MCF 10A (cell line): Measurements from ENCODE around the gene TLCD1. TPM values are rescaled to one million over a fixed set of nuclear protein-coding genes. Genes with fewer than 3 reads are reported as not detected.

ENCODE experiments used
- BruUV-seq: library from RNA; stranded (reverse); fragments of 400-500 nt; replicated peaks from 2 replicates; lab custom pipeline; 2021; lab: Mats Ljungman, UMichigan
- CTCF ChIA-PET: fragments of 300-600 bp; sonication (Branson Sonifier 250); formaldehyde crosslinking; extraction: SDS; loops from one replicate; lab custom pipeline; 2021; ENCODE audit warnings: antibody characterized with exemption, inconsistent platforms; lab: Yijun Ruan, JAX
- POLR2A ChIA-PET: fragments of 300-600, 350-650 bp; sonication (Branson Sonifier 250); formaldehyde crosslinking; extraction: SDS; loops from one replicate; lab custom pipeline; 2020; ENCODE audit warnings: antibody characterized with exemption, inconsistent platforms; lab: Yijun Ruan, JAX
- DNase-seq: peaks from one replicate; pipeline ENCODE4 v3.0.0-alpha.2; 2018; ENCODE audit not compliant: unreplicated experiment
- H3K27ac Mint-ChIP-seq: one replicate; pipeline ENCODE4 v1.8.0; 2022; ENCODE audit warnings: mild to moderate bottlenecking, low read depth, mixed read lengths; ENCODE audit not compliant: unreplicated experiment
- H3K27me3 Mint-ChIP-seq: one replicate; pipeline ENCODE4 v1.8.0; 2022; ENCODE audit warnings: mixed read lengths; ENCODE audit not compliant: insufficient read depth, unreplicated experiment
- H3K36me3 Mint-ChIP-seq: one replicate; pipeline ENCODE4 v1.8.0; 2022; ENCODE audit warnings: mild to moderate bottlenecking, moderate library complexity, mixed read lengths; ENCODE audit not compliant: insufficient read depth, unreplicated experiment
- H3K4me1 Mint-ChIP-seq: one replicate; pipeline ENCODE4 v1.8.0; 2022; ENCODE audit warnings: mixed read lengths; ENCODE audit not compliant: insufficient read depth, unreplicated experiment
- H3K4me3 Mint-ChIP-seq: one replicate; pipeline ENCODE4 v1.8.0; 2022; ENCODE audit warnings: mild to moderate bottlenecking, moderate library complexity, mixed read lengths; ENCODE audit not compliant: unreplicated experiment
- H3K9me3 Mint-ChIP-seq: one replicate; pipeline ENCODE4 v1.8.0; 2022; ENCODE audit warnings: mixed read lengths; ENCODE audit not compliant: unreplicated experiment
- CTCF ChIP-seq: fragments of 200-600 bp; IDR thresholded peaks from one replicate; pipeline ENCODE4 v1.8.0; 2022; ENCODE audit warnings: antibody characterized with exemption, mild to moderate bottlenecking; ENCODE audit not compliant: unreplicated experiment
- intact Hi-C: fragments of 100-400 bp; cut with micrococcal nuclease; formaldehyde crosslinking; loops from 2 replicates; pipeline ENCODE4 v1.14.1; 2022
- total RNA-seq: library from RNA; stranded (reverse); gene quantifications from 2 replicates; pipeline ENCODE4 v1.2.3, GENCODE V29; 2022

The TLCD1 gene
- total RNA-seq, 1 experiment from 2014 or later, result 18.7 TPM

GRCh38 chr17:28747801-28748750 lies 22.0 kb upstream of the TLCD1 start:
- Mint-ChIP-seq H3K4me1 (peaks cover 15% of the 10 kb centered on the region), H3K27ac (peak overlapping the region; percentile 62), H3K27me3 (no peaks in the 10 kb centered on the region), H3K36me3 (peaks cover 83% of the 10 kb centered on the region), H3K9me3 (no peaks in the 10 kb centered on the region), H3K4me3 (no peak overlapping the region)
- TF ChIP-seq CTCF, result no peak
- CTCF ChIA-PET, result interaction anchor here (0.6 to 15.1 kb wide), 5 partner anchors 14 to 150 kb away, joined by 3 to 365 read pairs (median 5); partner anchors contain the start of genes FLOT2, NEK8, RPL23A and TLCD1
- POLR2A ChIA-PET, result interaction anchor here (1.1 to 17.3 kb wide), 5 partner anchors 15 to 202 kb away, joined by 3 to 1135 read pairs (median 7); partner anchors contain the start of genes FLOT2, NEK8, RPL23A and TLCD1
- no peak for DNase-seq
- BruUV-seq, result no TSS peak
- intact Hi-C loops, result no loop called here

- Mint-ChIP-seq H3K36me3 (peaks cover 74% of the 10 kb centered on the region), H3K9me3 (no peaks in the 10 kb centered on the region), H3K27me3 (no peaks in the 10 kb centered on the region), H3K4me1 (peaks cover 19% of the 10 kb centered on the region), H3K27ac (peak overlapping the region; percentile 89), H3K4me3 (peak overlapping the region; percentile 91)
- CTCF ChIA-PET, result interaction anchor here (1.0 to 15.1 kb wide), 5 partner anchors 12 to 151 kb away, joined by 3 to 365 read pairs (median 4); partner anchors contain the start of genes FLOT2, NEK8 and TLCD1
- POLR2A ChIA-PET, result interaction anchor here (1.8 to 17.3 kb wide), 8 partner anchors 16 to 205 kb away, joined by 6 to 1135 read pairs (median 14); partner anchors contain the start of genes DHRS13, NEK8, PHF12 and RPL23A
- no peak for TF ChIP-seq CTCF
- peak; percentile 88 for DNase-seq
- BruUV-seq, result no TSS peak
- intact Hi-C loops, result no loop called here
These were observed 21.1 kb upstream of the TLCD1 start for GRCh38 chr17:28747051-28747691.

- Mint-ChIP-seq H3K27ac (peak overlapping the region; percentile 89), H3K4me3 (peak overlapping the region; percentile 91), H3K36me3 (peaks cover 69% of the 10 kb centered on the region), H3K9me3 (no peaks in the 10 kb centered on the region), H3K27me3 (no peaks in the 10 kb centered on the region), H3K4me1 (peaks cover 19% of the 10 kb centered on the region)
- no peak for TF ChIP-seq CTCF
- BruUV-seq, result no TSS peak
- POLR2A ChIA-PET, result interaction anchor here (1.1 to 17.3 kb wide), 9 partner anchors 17 to 206 kb away, joined by 3 to 1135 read pairs (median 14); partner anchors contain the start of genes DHRS13, NEK8, PHF12 and RPL23A
- DNase-seq, result peak; percentile 71
- intact Hi-C loops, result no loop called here
- CTCF ChIA-PET, result interaction anchor here (1.0 to 15.1 kb wide), 7 partner anchors 8 to 156 kb away, joined by 3 to 365 read pairs (median 4); partner anchors contain the start of genes DHRS13, FLOT2, NEK8 and TLCD1
These were observed 20.6 kb upstream of the TLCD1 start for GRCh38 chr17:28746611-28747050.
